Ovary (tissue), 10 donors: Measurements from ENCODE around the gene SERP1. TPM values are rescaled to one million over a fixed set of nuclear protein-coding genes. Genes with fewer than 3 reads are reported as not detected.

Experiments
- DNase-seq, 5 donors: peaks; one replicate each; pipeline ENCODE4 v3.0.0-alpha.2; 2019 to 2020
- H3K27ac ChIP-seq, 2 donors: fragments of 200-600 bp; one replicate each; pipeline versions ENCODE4 v1.5.1 to v1.8.0; 2019 to 2022
- H3K27me3 ChIP-seq: fragments of 200-600 bp; one replicate; pipeline ENCODE4 v1.8.0; 2022
- H3K36me3 ChIP-seq: fragments of 200-600 bp; sonication (generic); one replicate; pipeline ENCODE4 v1.5.1; 2019
- H3K4me1 ChIP-seq: one replicate; pipeline ENCODE4 v1.8.1; 2013; ENCODE audit warnings: mild to moderate bottlenecking, moderate library complexity; ENCODE audit not compliant: insufficient read depth
- H3K4me3 ChIP-seq: fragments of 200-600 bp; sonication (generic); one replicate; pipeline ENCODE4 v1.5.1; 2017
- H3K9me3 ChIP-seq, 2 donors: fragments of 200-600 bp in 1 of 2; sonication (generic) in 1 of 2; one replicate each; pipeline versions ENCODE4 v1.5.1 to v1.8.1; 2013 to 2019; ENCODE audit warnings: mild to moderate bottlenecking in 1 of 2, moderate library complexity in 1 of 2
- EP300 ChIP-seq: sonication (generic); formaldehyde crosslinking; IDR thresholded peaks from one replicate; pipeline ENCODE4 v1.6.1; 2017; ENCODE audit warnings: antibody characterized with exemption
- POLR2A ChIP-seq: fragments of 450-650 bp; IDR thresholded peaks from one replicate; pipeline ENCODE4 v1.6.1; 2017; ENCODE audit warnings: antibody characterized with exemption, mild to moderate bottlenecking, moderate library complexity
- WGBS, 3 donors: extraction: QIAGEN DNeasy Blood & Tissue Kit in 1 of 3; methylation state at CpG; one replicate each; pipeline versions ENCODE4 v1.1.5 to v1.1.7; 2013 to 2017; 5-methylcytosine and 5-hydroxymethylcytosine counted together
- intact Hi-C, 4 donors: fragments of 100-400 bp; cut with DNase I; formaldehyde crosslinking; loops; one replicate each; pipeline versions ENCODE4 v1.11.0 to v1.15.1; 2022 to 2023
- long read RNA-seq, 3 donors: library from polyadenylated mRNA in 2 of 3; unstranded in 2 of 3; transcript quantifications; one replicate each; pipeline ENCODE4 v2.0.0 and lab custom pipeline, GENCODE V29; 2021 to 2026
- polyA plus RNA-seq, 2 donors: library from polyadenylated mRNA; stranded (reverse); fragments of 200-250 nt in 1 of 2; fragments of 350-450 nt in 1 of 2; fragmentation: Illumina TruSeq in 1 of 2; extraction: RNeasy Lipid Tissue Mini Kit (QIAGEN cat#74804) in 1 of 2; gene quantifications; one replicate each; pipeline ENCODE4 v1.2.3, GENCODE V29; 2013 to 2014
- total RNA-seq, 7 donors: library from RNA; depleted of rRNA in 2 of 7; stranded (reverse); fragments of >200 nt in 2 of 7; fragmentation: NEBNext Ultra II Directional in 3 of 7; extraction: Animal tissue kit (Norgen Biotek cat#: 25700) in 3 of 7; gene quantifications; one replicate each; pipeline versions ENCODE4 v1.1.0 to v1.2.4, GENCODE V29; 2016 to 2023
- TF ChIP-seq, protein P1 (sequence below), 3 donors: fragments of 450-650 bp in 2 of 3; fragments of 200-600 bp in 1 of 3; IDR thresholded peaks; one replicate each; pipeline versions ENCODE4 v1.5.1 to v1.8.0; 2016 to 2022; ENCODE audit warnings: antibody characterized with exemption in 3 of 3, mild to moderate bottlenecking in 1 of 3
- donor health status: DM: no; HTN: no; CAD: no; lungs with moderate emphysema.
- donor health status: DM: no; HTN: no; CAD: no.
- donor health status: Bipolar disorder and iron deficiency.
- donor health status: DM: yes; HTN: yes; CAD: no.
- donor health status: DM: no; HTN: no; CAD: no.
- donor health status: DM: yes; HTN: yes; CAD: no.

SERP1 gene
- total RNA-seq, result 100 to 1,000 TPM in 5 of 7 donors, 10 to 100 TPM in 2; 93.5 to 638 (median 117) TPM
- polyA plus RNA-seq, result 10 to 100 TPM; 74.9 to 87.1 TPM
- long read RNA-seq, donor 1, transcript SERP1-205 (2 exons, 657 nt), result minor isoform, 6 of 341 reads
- long read RNA-seq, donor 1, transcript SERP1-201 (3 exons, 3,171 nt), result major isoform, 279 of 341 reads
- long read RNA-seq, donor 1, transcript SERP1-208 (2 exons, 830 nt), result minor isoform, 8 of 341 reads
- long read RNA-seq, donor 1, transcript SERP1-206 (2 exons, 1,596 nt), result minor isoform, 15 of 341 reads
- long read RNA-seq, donor 1, partial matches to known transcripts, result 15 of 341 reads
- long read RNA-seq, donor 1, other reads (novel, unspliced or antisense), result 18 of 341 reads
- long read RNA-seq, donor 2, transcript SERP1-201 (3 exons, 3,171 nt), result major isoform, 63 of 230 reads
- long read RNA-seq, donor 2, transcript SERP1-206 (2 exons, 1,596 nt), result minor isoform, 5 of 230 reads
- long read RNA-seq, donor 2, partial matches to known transcripts, result 161 of 230 reads
- long read RNA-seq, donor 2, other reads (novel, unspliced or antisense), result 0 of 230 reads
- long read RNA-seq, donor 3, transcript SERP1-206 (2 exons, 1,596 nt), result minor isoform, 7 of 384 reads
- long read RNA-seq, donor 3, transcript SERP1-201 (3 exons, 3,171 nt), result major isoform, 348 of 384 reads
- long read RNA-seq, donor 3, partial matches to known transcripts, result 0 of 384 reads
- long read RNA-seq, donor 3, other reads (novel, unspliced or antisense), result 22 of 384 reads

DNA sequence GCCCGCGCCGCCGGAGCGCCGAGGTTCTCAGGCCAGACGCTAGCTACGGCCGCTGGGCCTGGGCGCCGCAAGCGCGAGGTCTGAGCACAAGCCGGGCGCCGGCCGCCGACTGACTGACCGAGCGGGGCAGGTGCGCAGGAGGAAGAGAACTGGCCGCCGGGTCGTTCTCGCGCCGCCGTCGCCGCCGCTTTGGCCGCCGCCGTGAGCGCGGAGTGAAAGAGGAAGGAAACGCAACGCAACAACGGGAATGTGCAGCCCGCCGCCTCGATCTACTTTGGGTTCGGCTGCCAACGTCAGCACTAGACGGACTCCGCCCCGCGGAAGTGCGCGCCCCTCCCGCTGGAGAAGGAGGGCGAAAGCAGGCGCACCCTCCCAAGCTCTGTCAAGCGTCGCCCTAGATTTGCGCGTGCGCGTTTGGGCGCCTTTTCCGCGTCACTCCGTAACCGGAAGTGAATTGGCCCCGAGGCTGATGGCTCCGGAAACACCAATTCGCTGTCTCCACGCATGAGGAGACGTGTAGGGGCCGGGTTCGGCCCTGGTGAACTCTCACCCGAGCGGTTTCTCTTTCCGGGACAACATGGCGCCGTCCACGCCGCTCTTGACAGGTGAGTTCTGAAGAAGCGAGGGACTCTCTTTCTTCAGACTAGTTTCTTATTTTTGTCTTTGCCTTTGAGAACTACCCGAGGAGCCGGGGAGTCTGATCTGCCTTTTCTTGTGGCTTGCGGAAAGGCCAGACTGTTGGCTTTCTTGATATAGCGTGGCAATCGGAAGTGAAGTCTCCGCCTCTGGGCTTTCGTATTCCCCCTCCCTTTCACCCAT, at the start of gene SERP1, which contains the start of gene EIF2A:
Gene SERP1 (minus strand): TSS at position 271 of the 819 bp plus-strand sequence. CDS start 361 bp downstream, outside the sequence.
Gene EIF2A (plus strand): TSS at position 562 of the 819 bp plus-strand sequence. CDS start 16 bp downstream, at position 578.
- H3K27ac ChIP-seq, result peak within 1 kb of the TSS; percentile 98
- H3K27me3 ChIP-seq, result no peaks in the 10 kb centered on the region
- WGBS, 3 donors, result 0 to 1% (median 0%) methylated on average over 47 to 86 of the region's 86 CpGs
- TF ChIP-seq EP300 (peak; percentile 73), POLR2A (peak; percentile 98)
- TF ChIP-seq, protein P1, sequence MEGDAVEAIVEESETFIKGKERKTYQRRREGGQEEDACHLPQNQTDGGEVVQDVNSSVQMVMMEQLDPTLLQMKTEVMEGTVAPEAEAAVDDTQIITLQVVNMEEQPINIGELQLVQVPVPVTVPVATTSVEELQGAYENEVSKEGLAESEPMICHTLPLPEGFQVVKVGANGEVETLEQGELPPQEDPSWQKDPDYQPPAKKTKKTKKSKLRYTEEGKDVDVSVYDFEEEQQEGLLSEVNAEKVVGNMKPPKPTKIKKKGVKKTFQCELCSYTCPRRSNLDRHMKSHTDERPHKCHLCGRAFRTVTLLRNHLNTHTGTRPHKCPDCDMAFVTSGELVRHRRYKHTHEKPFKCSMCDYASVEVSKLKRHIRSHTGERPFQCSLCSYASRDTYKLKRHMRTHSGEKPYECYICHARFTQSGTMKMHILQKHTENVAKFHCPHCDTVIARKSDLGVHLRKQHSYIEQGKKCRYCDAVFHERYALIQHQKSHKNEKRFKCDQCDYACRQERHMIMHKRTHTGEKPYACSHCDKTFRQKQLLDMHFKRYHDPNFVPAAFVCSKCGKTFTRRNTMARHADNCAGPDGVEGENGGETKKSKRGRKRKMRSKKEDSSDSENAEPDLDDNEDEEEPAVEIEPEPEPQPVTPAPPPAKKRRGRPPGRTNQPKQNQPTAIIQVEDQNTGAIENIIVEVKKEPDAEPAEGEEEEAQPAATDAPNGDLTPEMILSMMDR (IDR thresholded peaks at IDR 0.05), result no peak
- H3K36me3 ChIP-seq, result no peaks in the 10 kb centered on the region
- intact Hi-C loops, result loop anchor here in 2 of 4 donors (2.0 to 10.0 kb wide), 2 partner anchors 58 to 138 kb away; partner anchors contain the start of genes SELENOT (in 1 of the 2) and TSC22D2 (in 1 of the 2)
- peaks cover 2% of the 10 kb centered on the region for H3K4me1 ChIP-seq
- no peaks in the 10 kb centered on the region for H3K9me3 ChIP-seq
- peak; percentile 98 to 99 (median 99) for DNase-seq
- H3K4me3 ChIP-seq, result peak within 1 kb of the TSS; percentile 76

- H3K4me1 ChIP-seq, result no peaks in the 10 kb centered on the region
- no peak for DNase-seq
- 87 to 93% (median 91%) methylated on average over 4 of the region's 4 CpGs for WGBS, 3 donors
- H3K27me3 ChIP-seq, result no peaks in the 10 kb centered on the region
- H3K27ac ChIP-seq, result no peak overlapping the region
- TF ChIP-seq, protein P1 (IDR thresholded peaks at IDR 0.05), result no peak
- TF ChIP-seq POLR2A (no peak), EP300 (no peak)
- no peaks in the 10 kb centered on the region for H3K36me3 ChIP-seq
- intact Hi-C loops, result no loop called here
- no peak overlapping the region for H3K4me3 ChIP-seq
- no peaks in the 10 kb centered on the region for H3K9me3 ChIP-seq
These were observed 47.9 kb upstream of the SERP1 start for GRCh38 chr3:150594150-150594549.

DNA sequence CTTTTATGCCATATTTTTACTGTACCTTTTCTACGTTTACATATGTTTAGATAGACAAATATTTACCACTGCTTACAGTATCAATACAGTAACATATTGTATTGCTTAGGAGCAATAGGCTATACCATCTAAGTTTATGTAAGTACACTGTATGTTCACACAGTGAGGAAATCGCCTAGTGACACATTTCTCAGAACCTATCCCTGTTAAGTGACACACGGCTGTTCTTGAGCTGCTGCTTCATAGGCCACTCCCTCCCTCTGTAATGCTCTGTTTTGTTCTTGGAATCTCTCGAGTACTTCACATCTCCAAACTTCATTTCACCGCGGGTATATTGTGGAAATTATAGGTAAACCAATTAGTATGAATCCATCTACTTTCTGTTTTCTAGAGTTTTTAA, 43.5 kb upstream of the SERP1 start:
- WGBS, 3 donors, result 68 to 70% (median 69%) methylated on average over 6 of the region's 6 CpGs
- TF ChIP-seq POLR2A, result no peak
- TF ChIP-seq, protein P1 (IDR thresholded peaks at IDR 0.05), result no peak
- no peak for TF ChIP-seq EP300
- intact Hi-C loops, result no loop called here
- no peaks in the 10 kb centered on the region for H3K4me1 ChIP-seq
- no peaks in the 10 kb centered on the region for H3K27me3 ChIP-seq
- DNase-seq, result no peak
- no peaks in the 10 kb centered on the region for H3K9me3 ChIP-seq
- H3K27ac ChIP-seq, result no peak overlapping the region
- no peaks in the 10 kb centered on the region for H3K36me3 ChIP-seq
- H3K4me3 ChIP-seq, result no peak overlapping the region
